Left lung (tissue), 10 donors: ENCODE results near the gene PCDH11Y. TPM values are rescaled to one million over a fixed set of nuclear protein-coding genes. Genes with fewer than 3 reads are reported as not detected.
"Not testable (repeated sequence)": the region's sequence is repeated elsewhere in the genome, so short reads cannot be mapped to it uniquely, and the experiment has no call there.

Experiments
- ATAC-seq: fragments of 200-7000 bp; cut with Tn5 transposase; one replicate; pipeline ENCODE4 v1.9.1; 2020; ENCODE audit warnings: moderate library complexity
- DNase-seq, 4 donors: peaks; one replicate each; pipeline ENCODE4 v3.0.0-alpha.2; 2013 to 2020
- H3K27ac ChIP-seq, 2 donors: fragments of 200-600 bp; sonication (generic) in 1 of 2; one replicate each; pipeline versions ENCODE4 v1.5.0 to v1.8.0; 2020 to 2021
- H3K27me3 ChIP-seq, 2 donors: fragments of 200-600 bp; sonication (generic) in 1 of 2; one replicate each; pipeline versions ENCODE4 v1.5.0 to v1.8.0; 2020 to 2021
- H3K36me3 ChIP-seq, 2 donors: fragments of 200-600 bp; sonication (generic) in 1 of 2; one replicate each; pipeline versions ENCODE4 v1.5.0 to v1.8.0; 2020 to 2021
- H3K4me1 ChIP-seq, 2 donors: fragments of 200-600 bp; one replicate each; pipeline ENCODE4 v1.8.0; 2021
- H3K4me3 ChIP-seq, 2 donors: fragments of 200-600 bp; sonication (generic) in 1 of 2; one replicate each; pipeline versions ENCODE4 v1.5.0 to v1.8.0; 2020 to 2021; ENCODE audit warnings: mild to moderate bottlenecking in 1 of 2
- H3K9me3 ChIP-seq, 2 donors: fragments of 200-600 bp; sonication (generic) in 1 of 2; one replicate each; pipeline versions ENCODE4 v1.5.0 to v1.8.0; 2020 to 2021
- intact Hi-C, 2 donors: fragments of 100-400 bp; cut with DNase I; formaldehyde crosslinking; loops; one replicate each; pipeline versions ENCODE4 v1.11.2 to v1.14.2; 2022
- polyA plus RNA-seq, 6 donors: library from polyadenylated mRNA; unstranded; fragments of 120-200 nt; gene quantifications; one replicate each; pipeline ENCODE4 v1.2.1, GENCODE V29; 2013; ENCODE audit not compliant: insufficient read length in 6 of 6
- total RNA-seq, 2 donors: library from RNA; stranded (reverse); fragmentation: NEBNext Ultra II Directional; extraction: Animal tissue kit (Norgen Biotek cat#: 25700); gene quantifications; one replicate each; pipeline ENCODE4 v1.2.1, GENCODE V29; 2021
- donor health status: DM: no; HTN: yes; CAD: no.
- donor health status: DM: no; HTN: no; CAD: no.

Gene PCDH11Y
- total and polyA plus RNA-seq, 8 donors, result 0.14 to 5.0 (median 0.26) TPM; not detected in 1

DNA sequence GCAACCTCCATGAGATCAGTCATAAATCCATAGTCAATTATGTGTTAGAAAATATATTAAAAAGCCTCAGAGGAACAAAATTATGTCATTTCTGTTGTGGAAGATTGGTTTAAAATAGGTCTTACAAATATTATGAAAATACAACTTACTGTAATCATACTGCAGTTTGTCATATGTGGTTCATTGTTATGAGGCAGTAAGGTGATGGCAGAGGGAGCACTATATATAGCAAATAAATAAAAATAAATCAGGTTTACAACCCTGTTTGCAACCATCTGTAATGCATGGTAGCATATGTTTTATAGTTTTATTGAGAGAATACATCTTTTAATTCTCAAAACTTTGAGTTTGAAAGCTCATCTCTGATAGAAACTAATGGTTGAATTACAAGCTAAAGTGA lies 543.6 kb downstream of the PCDH11Y start:
- DNase-seq, H3K36me3 ChIP-seq, intact Hi-C loops, ATAC-seq, H3K9me3 ChIP-seq, H3K4me3 ChIP-seq, H3K4me1 ChIP-seq, H3K27me3 ChIP-seq, H3K27ac ChIP-seq: not testable (repeated sequence)

DNA sequence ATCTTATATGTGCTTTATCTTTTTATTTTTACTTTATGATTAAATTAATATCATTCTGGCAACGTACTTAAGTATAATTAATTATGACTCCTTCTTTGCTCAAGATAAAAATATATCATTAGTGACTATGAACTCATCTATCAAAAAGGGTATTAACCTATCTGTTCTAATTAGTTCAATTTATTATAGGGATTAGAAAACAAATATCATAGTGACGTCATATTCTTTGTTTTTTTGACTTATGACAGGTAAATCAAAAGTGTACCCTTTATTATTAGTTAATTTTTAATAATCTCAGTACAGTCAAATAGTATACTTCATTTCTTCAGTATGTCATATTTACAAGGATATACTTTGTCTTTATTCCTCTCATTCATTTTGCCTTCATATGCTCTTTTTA lies 638.5 kb downstream of the PCDH11Y start:
- H3K4me1 ChIP-seq, intact Hi-C loops, H3K36me3 ChIP-seq, H3K9me3 ChIP-seq, H3K27me3 ChIP-seq, ATAC-seq, DNase-seq, H3K27ac ChIP-seq, H3K4me3 ChIP-seq: not testable (repeated sequence)

DNA sequence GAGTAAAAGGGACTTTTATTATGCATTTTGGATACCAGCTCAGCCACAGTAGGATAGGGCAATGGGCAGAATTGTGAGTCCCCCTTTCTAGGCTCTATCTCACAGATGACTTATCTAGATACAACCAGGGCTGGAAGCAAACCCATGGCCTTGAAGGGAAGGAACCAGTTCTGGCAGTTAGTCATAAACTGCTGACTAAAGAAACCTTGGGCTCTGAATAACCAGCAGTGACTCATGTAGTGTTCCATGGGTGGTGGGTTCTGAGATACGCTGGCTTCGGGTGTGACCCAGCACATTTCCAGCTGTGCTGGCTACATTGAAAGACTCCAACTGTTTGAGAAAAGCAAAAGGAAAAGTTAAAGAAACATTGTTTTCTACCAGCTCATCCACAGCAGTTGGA lies 679.2 kb downstream of the PCDH11Y start:
- H3K9me3 ChIP-seq, H3K4me1 ChIP-seq, intact Hi-C loops, H3K4me3 ChIP-seq, DNase-seq, H3K27ac ChIP-seq, H3K36me3 ChIP-seq, ATAC-seq, H3K27me3 ChIP-seq: not testable (repeated sequence)

DNA sequence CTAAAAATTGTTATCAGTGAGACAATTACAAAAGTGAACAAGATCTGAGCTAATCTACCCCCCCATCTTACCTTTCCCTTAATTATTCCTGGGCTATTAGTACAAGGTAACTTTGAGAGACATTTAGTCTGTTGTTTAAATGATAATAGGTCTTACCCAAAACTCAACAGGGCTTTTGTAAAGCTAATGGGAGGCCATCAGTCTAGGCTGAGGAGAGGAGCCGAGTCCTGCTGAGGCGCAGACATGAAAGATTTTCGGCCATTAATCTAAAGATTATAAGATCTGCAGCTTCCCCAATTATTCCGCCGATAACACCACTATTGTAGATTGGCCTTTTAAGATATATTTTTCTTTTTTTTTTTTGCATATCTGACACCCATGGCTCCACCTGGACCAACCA lies 708.6 kb downstream of the PCDH11Y start:
- H3K4me3 ChIP-seq, DNase-seq, ATAC-seq, intact Hi-C loops, H3K27ac ChIP-seq, H3K27me3 ChIP-seq, H3K36me3 ChIP-seq, H3K4me1 ChIP-seq, H3K9me3 ChIP-seq: not testable (repeated sequence)

DNA sequence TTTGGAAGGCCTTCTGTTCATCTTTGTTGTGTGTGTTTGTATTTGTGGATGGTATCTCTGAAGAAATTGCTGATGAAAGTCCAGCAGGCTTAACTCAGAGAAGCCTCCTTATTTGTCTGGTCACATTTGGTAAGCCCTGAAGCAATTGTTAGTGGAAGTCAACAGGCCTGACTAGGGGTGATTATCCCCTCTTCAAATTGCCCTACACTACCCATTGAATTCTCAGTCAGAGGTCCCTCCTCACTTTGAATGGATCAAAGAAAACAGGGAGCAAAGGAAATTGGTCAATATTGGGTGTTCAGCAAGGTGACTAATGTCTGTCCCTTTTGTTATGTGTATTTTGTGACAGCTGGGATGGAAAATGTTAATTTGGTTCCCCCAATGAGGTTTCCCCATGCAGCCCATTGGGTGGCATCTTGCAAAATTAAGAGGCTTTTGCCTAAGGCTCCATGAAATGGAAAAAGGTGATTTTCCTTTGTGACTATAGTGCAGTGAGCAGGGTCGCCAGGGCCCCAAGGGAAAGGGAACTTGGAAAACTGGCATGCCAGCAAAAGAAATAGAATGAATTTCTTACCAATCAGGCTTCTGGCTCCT lies 709.8 kb downstream of the PCDH11Y start:
- DNase-seq, H3K27ac ChIP-seq, H3K4me3 ChIP-seq, intact Hi-C loops, ATAC-seq, H3K4me1 ChIP-seq, H3K27me3 ChIP-seq, H3K9me3 ChIP-seq, H3K36me3 ChIP-seq: not testable (repeated sequence)

DNA sequence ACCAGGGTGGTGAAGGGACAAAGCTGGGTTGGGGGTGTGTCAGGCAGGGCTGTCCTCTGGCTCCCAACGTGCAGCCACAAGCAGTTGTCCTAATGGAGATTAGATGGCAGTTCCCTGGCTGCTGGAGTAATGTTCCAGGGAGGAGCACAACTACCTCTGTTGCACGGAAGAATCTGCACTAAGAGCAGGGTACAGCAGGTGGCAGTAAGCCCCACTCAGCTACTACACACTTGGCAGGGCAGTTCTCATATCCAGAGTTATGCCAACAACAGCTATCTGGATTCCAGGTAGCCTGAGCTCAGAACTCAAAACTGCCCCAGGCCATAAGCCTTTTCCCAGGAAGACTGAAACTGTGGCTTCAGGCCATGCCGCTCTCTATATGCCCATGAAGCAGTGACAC lies 761.3 kb downstream of the PCDH11Y start:
- DNase-seq, H3K36me3 ChIP-seq, H3K27ac ChIP-seq, ATAC-seq, H3K9me3 ChIP-seq, H3K27me3 ChIP-seq, H3K4me1 ChIP-seq, H3K4me3 ChIP-seq, intact Hi-C loops: not testable (repeated sequence)

DNA sequence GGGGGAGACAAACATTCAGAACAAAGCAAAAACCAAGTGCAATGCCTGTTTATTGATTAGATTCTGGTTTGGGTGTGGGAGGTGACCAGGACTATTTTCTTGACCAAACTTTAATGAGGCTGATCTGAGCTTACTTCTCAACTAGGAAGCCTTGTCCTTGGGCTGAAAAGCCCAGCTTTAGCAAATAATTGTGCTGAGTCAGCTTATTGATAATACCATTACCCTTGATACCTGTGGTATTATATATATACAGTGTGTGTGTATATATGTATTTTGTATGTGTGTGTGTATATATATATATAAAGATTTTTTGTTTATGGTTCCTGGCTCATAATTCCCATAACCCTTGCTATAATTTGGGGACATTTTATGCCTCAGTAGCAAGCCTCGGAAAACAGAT lies 776.4 kb downstream of the PCDH11Y start:
- H3K9me3 ChIP-seq, H3K4me3 ChIP-seq, intact Hi-C loops, ATAC-seq, H3K27me3 ChIP-seq, H3K27ac ChIP-seq, H3K4me1 ChIP-seq, DNase-seq, H3K36me3 ChIP-seq: not testable (repeated sequence)
